NCI-H1694 treated with DMSO at 0.1 percent for 48 hours (cell line): ENCODE data around the gene CST3.
"Not testable (repeated sequence)": the region's sequence is repeated elsewhere in the genome, so short reads cannot be mapped to it uniquely, and the experiment has no call there.

Experiments used
- DNase-seq: peaks from one replicate; lab custom pipeline; 2025; lab: John Stamatoyannopoulos, UW

Gene CST3

GRCh38 chr20:23643659-23644058, 5.9 kb upstream of the CST3 start:
- DNase-seq, result no peak

GRCh38 chr20:23641936-23642751, 4.4 kb upstream of the CST3 start:
- no peak for DNase-seq

- peak; percentile 42 for DNase-seq
These were observed 3.2 kb upstream of the CST3 start for GRCh38 chr20:23640671-23641667.

- DNase-seq, result peak; percentile 7
These were observed 2.4 kb upstream of the CST3 start for GRCh38 chr20:23640018-23640601.

- no peak for DNase-seq
These were observed 1.8 kb upstream of the CST3 start for GRCh38 chr20:23639490-23639958.

- no peak for DNase-seq
These were observed 554 bp upstream of the CST3 start for GRCh38 chr20:23638309-23638708.

- DNase-seq, result no peak
These were observed 860 bp downstream of the CST3 start for GRCh38 chr20:23636908-23637281.

- no peak for DNase-seq
These were observed 1.4 kb downstream of the CST3 start for GRCh38 chr20:23636182-23636907.

- DNase-seq, result not testable (repeated sequence)
These were observed 2.0 kb downstream of the CST3 start for GRCh38 chr20:23635768-23636090.

GRCh38 chr20:23634985-23635767, 2.6 kb downstream of the CST3 start:
- no peak for DNase-seq

GRCh38 chr20:23634044-23634801, 3.5 kb downstream of the CST3 start:
- no peak for DNase-seq

GRCh38 chr20:23632711-23633573, 4.8 kb downstream of the CST3 start:
- DNase-seq, result no peak

- no peak for DNase-seq
These were observed 5.6 kb downstream of the CST3 start for GRCh38 chr20:23631981-23632710.

GRCh38 chr20:23631226-23631822, 6.4 kb downstream of the CST3 start:
- no peak for DNase-seq

- no peak for DNase-seq
These were observed 7.3 kb downstream of the CST3 start for GRCh38 chr20:23630392-23630849.

GRCh38 chr20:23629542-23630391, 8.0 kb downstream of the CST3 start:
- DNase-seq, result no peak

GRCh38 chr20:23629017-23629541, 8.7 kb downstream of the CST3 start:
- DNase-seq, result no peak
